Activated CD4-positive, alpha-beta T cell treated with anti-CD3 and anti-CD28 coated beads for 24 hours (primary cell): ENCODE measurements around the gene STK16.
"Not testable (repeated sequence)": the region's sequence is repeated elsewhere in the genome, so short reads cannot be mapped to it uniquely, and the experiment has no call there.

Experiments used
- DNase-seq, 2 donors: peaks; one replicate each; pipeline ENCODE4 v3.0.0-alpha.2; 2020; ENCODE audit warnings: low read depth in 2 of 2

The STK16 gene

GRCh38 chr2:219287116-219287440, 41.8 kb downstream of the STK16 start:
- DNase-seq = not testable (repeated sequence)

- DNase-seq = no peak
Measured at GRCh38 chr2:219287580-219288265, 42.4 kb downstream of the STK16 start.

GRCh38 chr2:219289195-219289536, 43.9 kb downstream of the STK16 start:
- DNase-seq = no peak

GRCh38 chr2:219289537-219290361, 44.5 kb downstream of the STK16 start:
- DNase-seq = no peak

- DNase-seq = no peak
Measured at GRCh38 chr2:219290381-219291171, 45.3 kb downstream of the STK16 start.

GRCh38 chr2:219291394-219291793, 46.1 kb downstream of the STK16 start:
- no peak for DNase-seq

GRCh38 chr2:219291910-219292490, 46.7 kb downstream of the STK16 start:
- no peak for DNase-seq

- no peak for DNase-seq
Measured at GRCh38 chr2:219292616-219293015, 47.3 kb downstream of the STK16 start.

GRCh38 chr2:219293736-219294231, 48.5 kb downstream of the STK16 start:
- no peak for DNase-seq

GRCh38 chr2:219294356-219295351, 49.4 kb downstream of the STK16 start:
- peak; percentile 81 to 86 for DNase-seq

GRCh38 chr2:219296142-219296541, 50.9 kb downstream of the STK16 start:
- no peak for DNase-seq

GRCh38 chr2:219296631-219297391, 51.5 kb downstream of the STK16 start:
- DNase-seq = no peak

GRCh38 chr2:219297766-219298456, 52.6 kb downstream of the STK16 start:
- no peak for DNase-seq

- DNase-seq = peak; percentile 90 to 93
Measured at GRCh38 chr2:219298759-219299371, 53.6 kb downstream of the STK16 start.

GRCh38 chr2:219299372-219299760, 54.1 kb downstream of the STK16 start:
- DNase-seq = no peak
